GM04504 (cell line): ENCODE results near the gene ABCD1.

Experiments used
- DNase-seq: peaks from one replicate; pipeline ENCODE4 v3.0.0-alpha.2; 2012; ENCODE audit warnings: low read depth

ABCD1 gene

GRCh38 chrX:153762626-153763173, 38.0 kb downstream of the ABCD1 start:
- DNase-seq, result no peak

GRCh38 chrX:153763298-153763932, 38.8 kb downstream of the ABCD1 start:
- DNase-seq, result no peak

GRCh38 chrX:153763989-153764755, 39.5 kb downstream of the ABCD1 start, which contains the start of gene PLXNB3:
Gene PLXNB3, plus strand, starts transcription at chrX:153764249. Its CDS starts 1,287 bp downstream, at chrX:153765536.
- peak; percentile 44 for DNase-seq

- DNase-seq, result no peak
Observed at GRCh38 chrX:153764786-153765137, 40.1 kb downstream of the ABCD1 start.

- no peak for DNase-seq
Observed at GRCh38 chrX:153765138-153766079, 40.8 kb downstream of the ABCD1 start.

GRCh38 chrX:153766098-153766817, 41.6 kb downstream of the ABCD1 start:
- DNase-seq, result peak; percentile 35

GRCh38 chrX:153766871-153767673, 42.4 kb downstream of the ABCD1 start:
- no peak for DNase-seq

- DNase-seq, result no peak
Observed at GRCh38 chrX:153767674-153768055, 43.0 kb downstream of the ABCD1 start.

GRCh38 chrX:153768311-153769157, 43.9 kb downstream of the ABCD1 start:
- DNase-seq, result no peak

- DNase-seq, result no peak
Observed at GRCh38 chrX:153769158-153769864, 44.7 kb downstream of the ABCD1 start.

GRCh38 chrX:153769865-153770600, 45.4 kb downstream of the ABCD1 start:
- no peak for DNase-seq

- no peak for DNase-seq
Observed at GRCh38 chrX:153770601-153771414, 46.2 kb downstream of the ABCD1 start.

- DNase-seq, result no peak
Observed at GRCh38 chrX:153771415-153772315, 47.0 kb downstream of the ABCD1 start.

- no peak for DNase-seq
Observed at GRCh38 chrX:153772316-153773217, 47.9 kb downstream of the ABCD1 start.

GRCh38 chrX:153773218-153773611, 48.6 kb downstream of the ABCD1 start:
- DNase-seq, result no peak
